Left lung (tissue), 10 donors: ENCODE results near the gene PPP1R27. TPM values are rescaled to one million over a fixed set of nuclear protein-coding genes. Genes with fewer than 3 reads are reported as not detected.

Experiments used
- ATAC-seq: fragments of 200-7000 bp; cut with Tn5 transposase; one replicate; pipeline ENCODE4 v1.9.1; 2020; ENCODE audit warnings: moderate library complexity
- DNase-seq, 4 donors: peaks; one replicate each; pipeline ENCODE4 v3.0.0-alpha.2; 2013 to 2020
- H3K27ac ChIP-seq, 2 donors: fragments of 200-600 bp; sonication (generic) in 1 of 2; one replicate each; pipeline versions ENCODE4 v1.5.0 to v1.8.0; 2020 to 2021
- H3K27me3 ChIP-seq, 2 donors: fragments of 200-600 bp; sonication (generic) in 1 of 2; one replicate each; pipeline versions ENCODE4 v1.5.0 to v1.8.0; 2020 to 2021
- H3K36me3 ChIP-seq, 2 donors: fragments of 200-600 bp; sonication (generic) in 1 of 2; one replicate each; pipeline versions ENCODE4 v1.5.0 to v1.8.0; 2020 to 2021
- H3K4me1 ChIP-seq, 2 donors: fragments of 200-600 bp; one replicate each; pipeline ENCODE4 v1.8.0; 2021
- H3K4me3 ChIP-seq, 2 donors: fragments of 200-600 bp; sonication (generic) in 1 of 2; one replicate each; pipeline versions ENCODE4 v1.5.0 to v1.8.0; 2020 to 2021; ENCODE audit warnings: mild to moderate bottlenecking in 1 of 2
- H3K9me3 ChIP-seq, 2 donors: fragments of 200-600 bp; sonication (generic) in 1 of 2; one replicate each; pipeline versions ENCODE4 v1.5.0 to v1.8.0; 2020 to 2021
- intact Hi-C, 2 donors: fragments of 100-400 bp; cut with DNase I; formaldehyde crosslinking; loops; one replicate each; pipeline versions ENCODE4 v1.11.2 to v1.14.2; 2022
- polyA plus RNA-seq, 6 donors: library from polyadenylated mRNA; unstranded; fragments of 120-200 nt; gene quantifications; one replicate each; pipeline ENCODE4 v1.2.1, GENCODE V29; 2013; ENCODE audit not compliant: insufficient read length in 6 of 6
- total RNA-seq, 2 donors: library from RNA; stranded (reverse); fragmentation: NEBNext Ultra II Directional; extraction: Animal tissue kit (Norgen Biotek cat#: 25700); gene quantifications; one replicate each; pipeline ENCODE4 v1.2.1, GENCODE V29; 2021
- TF ChIP-seq, protein P1 (sequence below), 2 donors: fragments of 200-600 bp; sonication (generic) in 1 of 2; IDR thresholded peaks; one replicate each; pipeline versions ENCODE4 v1.5.0 to v1.8.0; 2021; ENCODE audit warnings: antibody characterized with exemption in 2 of 2
- donor health status: DM: no; HTN: yes; CAD: no.
- donor health status: DM: no; HTN: no; CAD: no.

The PPP1R27 gene
- total and polyA plus RNA-seq, 8 donors = 0.11 to 0.28 TPM; not detected in 6

GRCh38 chr17:81822996-81823819, 11.6 kb downstream of the PPP1R27 start:
- Histone ChIP-seq H3K27me3 (peaks cover 0 to 9% of the 10 kb centered on the region in 2 donors), H3K4me1 (peaks cover 15 to 28% of the 10 kb centered on the region in 2 donors), H3K4me3 (no peak overlapping the region), H3K27ac (peak overlapping the region in 1 of 2 donors; percentile 76), H3K9me3 (no peaks in the 10 kb centered on the region), H3K36me3 (peaks cover 0 to 26% of the 10 kb centered on the region in 2 donors)
- TF ChIP-seq, protein P1, sequence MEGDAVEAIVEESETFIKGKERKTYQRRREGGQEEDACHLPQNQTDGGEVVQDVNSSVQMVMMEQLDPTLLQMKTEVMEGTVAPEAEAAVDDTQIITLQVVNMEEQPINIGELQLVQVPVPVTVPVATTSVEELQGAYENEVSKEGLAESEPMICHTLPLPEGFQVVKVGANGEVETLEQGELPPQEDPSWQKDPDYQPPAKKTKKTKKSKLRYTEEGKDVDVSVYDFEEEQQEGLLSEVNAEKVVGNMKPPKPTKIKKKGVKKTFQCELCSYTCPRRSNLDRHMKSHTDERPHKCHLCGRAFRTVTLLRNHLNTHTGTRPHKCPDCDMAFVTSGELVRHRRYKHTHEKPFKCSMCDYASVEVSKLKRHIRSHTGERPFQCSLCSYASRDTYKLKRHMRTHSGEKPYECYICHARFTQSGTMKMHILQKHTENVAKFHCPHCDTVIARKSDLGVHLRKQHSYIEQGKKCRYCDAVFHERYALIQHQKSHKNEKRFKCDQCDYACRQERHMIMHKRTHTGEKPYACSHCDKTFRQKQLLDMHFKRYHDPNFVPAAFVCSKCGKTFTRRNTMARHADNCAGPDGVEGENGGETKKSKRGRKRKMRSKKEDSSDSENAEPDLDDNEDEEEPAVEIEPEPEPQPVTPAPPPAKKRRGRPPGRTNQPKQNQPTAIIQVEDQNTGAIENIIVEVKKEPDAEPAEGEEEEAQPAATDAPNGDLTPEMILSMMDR (IDR thresholded peaks at IDR 0.05) = no peak
- intact Hi-C loops = no loop called here
- no peak for ATAC-seq
- peak in 1 of 4 donors; percentile 58 for DNase-seq

DNA sequence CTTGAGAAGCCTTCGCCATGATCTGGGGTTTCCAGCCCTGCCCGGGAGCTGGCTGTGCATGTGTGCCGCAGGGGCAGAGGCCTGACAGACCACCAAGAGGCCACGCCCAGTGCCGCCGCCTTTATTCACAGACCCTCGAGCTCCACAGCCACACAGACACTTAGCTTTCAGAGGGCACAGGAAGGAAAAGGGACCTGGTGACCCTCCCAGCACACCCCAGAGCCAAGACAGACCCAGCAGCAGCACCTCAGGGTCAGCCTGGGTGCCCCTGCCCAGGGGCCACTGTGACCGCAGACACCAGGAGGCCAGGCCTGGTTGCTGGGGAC, 12.6 kb downstream of the PPP1R27 start:
- intact Hi-C loops = no loop called here
- H3K36me3 ChIP-seq = peaks cover 0 to 26% of the 10 kb centered on the region in 2 donors
- H3K27me3 ChIP-seq = peaks cover 0 to 10% of the 10 kb centered on the region in 2 donors
- TF ChIP-seq, protein P1 (IDR thresholded peaks at IDR 0.05) = no peak
- peak overlapping the region; percentile 61 to 76 for H3K27ac ChIP-seq
- ATAC-seq = no peak
- no peak for DNase-seq
- peaks cover 15 to 28% of the 10 kb centered on the region in 2 donors for H3K4me1 ChIP-seq
- no peak overlapping the region for H3K4me3 ChIP-seq
- no peaks in the 10 kb centered on the region for H3K9me3 ChIP-seq

DNA sequence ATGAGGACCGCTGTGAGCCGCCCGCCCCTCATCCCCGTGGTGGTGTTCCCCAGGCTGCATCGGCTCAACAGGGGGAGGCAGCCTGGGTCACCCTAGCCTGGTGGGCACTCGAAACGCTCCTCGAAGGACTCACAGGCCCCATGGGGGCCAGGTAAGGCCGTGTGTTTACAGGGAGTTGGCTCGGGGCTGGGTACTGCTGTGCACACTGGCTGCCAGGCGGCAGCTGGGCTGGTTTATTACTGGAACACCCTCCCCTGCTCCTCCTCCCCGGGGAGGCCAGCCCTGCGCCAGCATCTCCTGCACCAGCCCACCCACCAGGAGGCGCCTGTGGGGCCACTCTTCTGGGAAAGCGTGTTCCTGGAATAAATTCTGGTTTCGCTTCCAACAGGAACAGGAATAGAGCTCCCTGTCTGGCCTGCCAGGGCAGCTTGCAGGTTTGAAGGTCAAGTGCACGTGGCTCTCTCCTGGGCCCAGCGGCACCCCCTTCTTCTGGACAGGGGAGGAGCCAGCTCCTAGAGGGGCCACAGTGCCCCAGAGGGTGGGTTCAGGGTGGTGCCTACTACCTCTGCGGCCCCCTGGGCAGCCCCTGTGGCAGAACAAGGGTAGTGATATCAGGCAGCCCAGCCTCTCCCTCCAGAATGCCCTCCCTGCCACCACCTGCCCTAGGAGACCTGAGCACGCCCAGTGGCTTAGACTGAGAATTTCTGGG, 13.1 kb downstream of the PPP1R27 start:
- TF ChIP-seq, protein P1 (IDR thresholded peaks at IDR 0.05) = peak; percentile 40 to 71
- Histone ChIP-seq H3K4me3 (no peak overlapping the region), H3K36me3 (peaks cover 0 to 26% of the 10 kb centered on the region in 2 donors), H3K9me3 (no peaks in the 10 kb centered on the region), H3K27ac (peak overlapping the region; percentile 61 to 76), H3K27me3 (peaks cover 0 to 15% of the 10 kb centered on the region in 2 donors), H3K4me1 (peaks cover 15 to 28% of the 10 kb centered on the region in 2 donors)
- intact Hi-C loops = no loop called here
- DNase-seq (peak in 3 of 4 donors; percentile 39 to 92 (median 86)), ATAC-seq (peak; percentile 97)

DNA sequence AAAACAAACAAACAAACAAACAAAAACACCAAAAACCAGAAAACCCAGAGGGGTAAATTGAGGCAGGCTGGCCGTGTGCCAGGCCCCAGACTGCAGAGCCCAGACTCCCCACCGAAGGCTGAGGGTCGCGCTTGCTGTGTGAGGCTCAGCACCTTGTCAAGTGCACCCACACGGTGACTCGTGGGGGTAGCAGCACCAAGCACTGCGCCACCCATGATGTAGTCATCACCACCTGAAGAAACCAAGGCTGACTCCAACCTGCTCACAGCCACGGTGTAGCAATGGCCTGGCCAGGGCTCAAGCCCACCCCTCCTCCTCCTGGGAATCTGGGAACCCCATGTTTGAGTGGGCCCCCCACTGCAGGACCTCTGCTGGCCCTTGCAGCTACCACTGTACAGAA, 13.7 kb downstream of the PPP1R27 start:
- peaks cover 0 to 26% of the 10 kb centered on the region in 2 donors for H3K36me3 ChIP-seq
- no peak overlapping the region for H3K4me3 ChIP-seq
- peaks cover 15 to 28% of the 10 kb centered on the region in 2 donors for H3K4me1 ChIP-seq
- TF ChIP-seq, protein P1 (IDR thresholded peaks at IDR 0.05) = no peak
- peak overlapping the region; percentile 61 to 76 for H3K27ac ChIP-seq
- intact Hi-C loops = no loop called here
- peak in 1 of 4 donors; percentile 69 for DNase-seq
- H3K9me3 ChIP-seq = no peaks in the 10 kb centered on the region
- ATAC-seq = no peak
- H3K27me3 ChIP-seq = peaks cover 0 to 21% of the 10 kb centered on the region in 2 donors

- TF ChIP-seq, protein P1 (IDR thresholded peaks at IDR 0.05) = no peak
- intact Hi-C loops = no loop called here
- Histone ChIP-seq H3K4me3 (no peak overlapping the region), H3K4me1 (peaks cover 15 to 22% of the 10 kb centered on the region in 2 donors), H3K27ac (no peak overlapping the region), H3K36me3 (peaks cover 0 to 26% of the 10 kb centered on the region in 2 donors), H3K9me3 (no peaks in the 10 kb centered on the region), H3K27me3 (peaks cover 0 to 31% of the 10 kb centered on the region in 2 donors)
- ATAC-seq = no peak
- no peak for DNase-seq
These were observed 15.1 kb downstream of the PPP1R27 start for GRCh38 chr17:81819708-81820107.
